Progenitor cell of endocrine pancreas (in vitro differentiated cells): ENCODE results near the gene PQBP1. TPM values are rescaled to one million over a fixed set of nuclear protein-coding genes. Genes with fewer than 3 reads are reported as not detected.

Experiments
- DNase-seq: peaks from one replicate; pipeline ENCODE4 v3.0.0; 2021; ENCODE audit warnings: low spot score; ENCODE audit not compliant: unreplicated experiment
- H3K27ac Mint-ChIP-seq: 2 replicates; pipeline ENCODE4 v1.8.0; 2021; ENCODE audit warnings: mild to moderate bottlenecking, moderate library complexity, mixed read lengths
- H3K27me3 Mint-ChIP-seq: 2 replicates; pipeline ENCODE4 v1.8.0; 2021; ENCODE audit warnings: mixed read lengths
- H3K36me3 Mint-ChIP-seq: 2 replicates; pipeline ENCODE4 v1.8.0; 2022; ENCODE audit warnings: mixed read lengths; ENCODE audit not compliant: insufficient read depth
- H3K4me1 Mint-ChIP-seq: 2 replicates; pipeline ENCODE4 v1.8.0; 2021; ENCODE audit warnings: low read depth, mixed read lengths
- H3K4me3 Mint-ChIP-seq: 2 replicates; pipeline ENCODE4 v1.8.0; 2021; ENCODE audit warnings: low read depth, mild to moderate bottlenecking, moderate library complexity, mixed read lengths
- H3K9me3 Mint-ChIP-seq: 2 replicates; pipeline ENCODE4 v1.8.0; 2021; ENCODE audit warnings: low read depth, mixed read lengths
- CTCF ChIP-seq: fragments of 200-600 bp; sonication (generic); IDR thresholded peaks from one replicate; pipeline ENCODE4 v1.5.0; 2021; ENCODE audit warnings: antibody characterized with exemption, mild to moderate bottlenecking; ENCODE audit not compliant: unreplicated experiment
- total RNA-seq: library from RNA; stranded (reverse); gene quantifications from 2 replicates; pipeline ENCODE4 v1.2.1, GENCODE V29; 2021

PQBP1 gene
- total RNA-seq, 1 donor from 2014 or later: 75.4 TPM

DNA sequence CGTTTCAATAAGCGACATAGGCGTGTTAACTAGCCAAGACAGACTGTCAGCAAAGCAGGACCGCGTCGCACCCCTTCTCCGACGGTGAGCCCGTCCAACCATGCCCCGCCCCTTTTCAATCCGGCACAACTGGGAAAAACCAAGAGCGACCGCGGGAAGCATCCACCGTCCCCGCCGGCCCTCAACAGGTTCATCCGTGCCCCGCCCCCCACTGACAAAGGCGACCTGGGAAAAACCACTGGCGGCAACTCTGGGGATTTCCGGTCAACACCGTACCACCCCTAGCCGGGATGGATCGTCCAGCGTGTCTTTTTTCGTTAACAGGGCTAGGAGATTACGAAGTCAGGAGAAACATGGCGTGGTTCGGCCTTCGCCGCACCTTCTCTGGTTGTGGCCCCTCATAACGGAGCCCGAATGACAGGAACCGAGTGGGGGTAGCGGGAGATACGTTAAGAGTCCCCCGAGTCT is 539 bp upstream of the PQBP1 start:
- no peak for TF ChIP-seq CTCF
- peaks cover 6% of the 10 kb centered on the region for H3K9me3 Mint-ChIP-seq
- peaks cover 7% of the 10 kb centered on the region for H3K4me1 Mint-ChIP-seq

DNA sequence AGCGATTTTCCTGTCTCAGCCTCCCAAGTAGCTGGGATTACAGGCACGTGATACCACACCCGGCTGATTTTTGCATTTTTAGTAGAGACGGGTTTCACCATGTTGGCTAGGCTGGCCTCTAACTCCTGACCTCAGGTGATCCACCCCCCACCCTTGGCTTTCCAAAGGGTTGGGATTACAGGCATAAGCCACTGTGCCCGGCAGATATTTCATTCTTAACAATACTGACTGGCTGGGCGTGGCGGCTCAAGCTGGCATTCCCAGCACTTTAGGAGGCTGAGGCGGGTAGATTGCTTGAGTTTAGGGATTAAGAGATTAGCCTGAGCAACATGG is 1.3 kb downstream of the PQBP1 start:
- TF ChIP-seq CTCF: no peak
- peaks cover 6% of the 10 kb centered on the region for H3K9me3 Mint-ChIP-seq
- no peak for DNase-seq
- peaks cover 7% of the 10 kb centered on the region for H3K4me1 Mint-ChIP-seq
- peaks cover 4% of the 10 kb centered on the region for H3K36me3 Mint-ChIP-seq
- no peaks in the 10 kb centered on the region for H3K27me3 Mint-ChIP-seq
- no peak overlapping the region for H3K27ac Mint-ChIP-seq
- peak overlapping the region; percentile 38 for H3K4me3 Mint-ChIP-seq

More for the DNA sequence above, 539 bp upstream of the PQBP1 start:
- H3K36me3 Mint-ChIP-seq: peaks cover 1% of the 10 kb centered on the region
- no peaks in the 10 kb centered on the region for H3K27me3 Mint-ChIP-seq
- peak overlapping the region; percentile 96 for H3K27ac Mint-ChIP-seq
- DNase-seq: peak; percentile 64
- H3K4me3 Mint-ChIP-seq: peak overlapping the region; percentile 76

GRCh38 chrX:48901069-48901468 is 3.3 kb downstream of the PQBP1 start:
- no peak overlapping the region for H3K4me3 Mint-ChIP-seq
- H3K27me3 Mint-ChIP-seq: no peaks in the 10 kb centered on the region
- no peaks in the 10 kb centered on the region for H3K9me3 Mint-ChIP-seq
- peaks cover 5% of the 10 kb centered on the region for H3K4me1 Mint-ChIP-seq
- no peak for TF ChIP-seq CTCF
- no peak overlapping the region for H3K27ac Mint-ChIP-seq
- peaks cover 6% of the 10 kb centered on the region for H3K36me3 Mint-ChIP-seq
- no peak for DNase-seq

GRCh38 chrX:48902135-48902534 is 4.4 kb downstream of the PQBP1 start:
- H3K27ac Mint-ChIP-seq: peak overlapping the region; percentile 5
- TF ChIP-seq CTCF: no peak
- peaks cover 1% of the 10 kb centered on the region for H3K4me1 Mint-ChIP-seq
- no peak for DNase-seq
- peaks cover 6% of the 10 kb centered on the region for H3K36me3 Mint-ChIP-seq
- H3K9me3 Mint-ChIP-seq: no peaks in the 10 kb centered on the region
- H3K27me3 Mint-ChIP-seq: no peaks in the 10 kb centered on the region
- no peak overlapping the region for H3K4me3 Mint-ChIP-seq

DNA sequence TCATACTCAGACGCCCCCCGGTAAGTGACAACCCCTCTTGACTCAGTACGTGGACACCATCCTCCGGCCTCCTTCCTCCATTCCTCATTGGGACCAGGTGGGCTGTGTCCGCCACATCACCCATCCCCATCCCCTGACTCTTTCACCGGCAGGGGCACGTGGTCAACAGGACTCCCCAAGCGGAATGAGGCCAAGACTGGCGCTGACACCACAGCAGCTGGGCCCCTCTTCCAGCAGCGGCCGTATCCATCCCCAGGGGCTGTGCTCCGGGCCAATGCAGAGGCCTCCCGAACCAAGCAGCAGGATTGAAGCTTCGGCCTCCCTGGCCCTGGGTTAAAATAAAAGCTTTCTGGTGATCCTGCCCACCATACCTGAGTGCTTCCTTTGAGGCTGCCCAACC is 5.0 kb downstream of the PQBP1 start:
- Mint-ChIP-seq H3K4me3 (no peak overlapping the region), H3K36me3 (peaks cover 6% of the 10 kb centered on the region), H3K9me3 (no peaks in the 10 kb centered on the region), H3K27me3 (no peaks in the 10 kb centered on the region), H3K4me1 (peaks cover 1% of the 10 kb centered on the region), H3K27ac (no peak overlapping the region)
- no peak for TF ChIP-seq CTCF
- DNase-seq: no peak
